ENCODE measurements around the gene YIF1B. TPM values are rescaled to one million over a fixed set of nuclear protein-coding genes. Genes with fewer than 3 reads are reported as not detected.
"Not testable (repeated sequence)": the region's sequence is repeated elsewhere in the genome, so short reads cannot be mapped to it uniquely, and the experiment has no call there.

Gene YIF1B
- total RNA-seq, 2 experiments from 2014 or later, result 15.9 to 17.1 TPM

DNA sequence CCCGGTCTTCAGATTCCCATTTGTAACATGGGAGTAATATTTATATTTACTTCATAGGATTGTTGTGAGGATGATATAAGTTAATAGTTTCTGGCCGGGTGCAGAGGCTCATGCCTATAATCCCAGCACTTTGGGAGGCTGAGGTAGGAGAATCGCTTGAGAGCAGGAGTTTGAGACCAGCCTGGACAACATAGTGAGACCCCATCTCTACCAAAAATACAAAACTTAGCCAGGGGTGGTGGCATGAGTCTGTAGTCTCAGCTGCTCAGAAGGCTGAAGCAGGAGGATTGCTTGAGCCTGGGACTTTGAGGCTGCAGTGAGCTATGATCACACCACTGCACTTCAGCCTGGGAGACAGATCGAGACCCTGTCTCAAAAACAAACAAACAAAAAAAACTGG is 31.1 kb upstream of the YIF1B start:
- POLR2A ChIA-PET, result no interaction called here
- Histone ChIP-seq H3K27ac (ENCODE audit: low read depth in 1 of 2, low read length in 2 of 2) (no peak overlapping the region), H3K4me3 (ENCODE audit: low read length) (no peak overlapping the region), H3K4me1 (ENCODE audit: insufficient read depth, low read length) (no peaks in the 10 kb centered on the region), H3K27me3 (ENCODE audit: control insufficient read depth in 1 of 2, insufficient read depth in 2 of 2, low read length in 2 of 2) (no peaks in the 10 kb centered on the region), H3K9me3 (ENCODE audit: control insufficient read depth in 1 of 2, insufficient read depth in 1 of 2, low read length in 2 of 2) (no peaks in the 10 kb centered on the region), H3K36me3 (ENCODE audit: insufficient read depth, low read length) (peaks cover 6% of the 10 kb centered on the region)
- CTCF ChIA-PET, result no interaction called here
- Mint-ChIP-seq H3K4me1 (ENCODE audit: low read depth) (no peaks in the 10 kb centered on the region), H3K27me3 (no peaks in the 10 kb centered on the region), H3K27ac (no peak overlapping the region), H3K4me3 (no peak overlapping the region), H3K36me3 (ENCODE audit: low read depth) (peaks cover 4% of the 10 kb centered on the region), H3K9me3 (no peaks in the 10 kb centered on the region)
- DNase-seq, result no peak
- no peak for ATAC-seq (ENCODE audit: poor library complexity)
- intact Hi-C loops (cut with DNase I, micrococcal nuclease), result no loop called here
- TF ChIP-seq, protein P1, sequence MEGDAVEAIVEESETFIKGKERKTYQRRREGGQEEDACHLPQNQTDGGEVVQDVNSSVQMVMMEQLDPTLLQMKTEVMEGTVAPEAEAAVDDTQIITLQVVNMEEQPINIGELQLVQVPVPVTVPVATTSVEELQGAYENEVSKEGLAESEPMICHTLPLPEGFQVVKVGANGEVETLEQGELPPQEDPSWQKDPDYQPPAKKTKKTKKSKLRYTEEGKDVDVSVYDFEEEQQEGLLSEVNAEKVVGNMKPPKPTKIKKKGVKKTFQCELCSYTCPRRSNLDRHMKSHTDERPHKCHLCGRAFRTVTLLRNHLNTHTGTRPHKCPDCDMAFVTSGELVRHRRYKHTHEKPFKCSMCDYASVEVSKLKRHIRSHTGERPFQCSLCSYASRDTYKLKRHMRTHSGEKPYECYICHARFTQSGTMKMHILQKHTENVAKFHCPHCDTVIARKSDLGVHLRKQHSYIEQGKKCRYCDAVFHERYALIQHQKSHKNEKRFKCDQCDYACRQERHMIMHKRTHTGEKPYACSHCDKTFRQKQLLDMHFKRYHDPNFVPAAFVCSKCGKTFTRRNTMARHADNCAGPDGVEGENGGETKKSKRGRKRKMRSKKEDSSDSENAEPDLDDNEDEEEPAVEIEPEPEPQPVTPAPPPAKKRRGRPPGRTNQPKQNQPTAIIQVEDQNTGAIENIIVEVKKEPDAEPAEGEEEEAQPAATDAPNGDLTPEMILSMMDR (IDR thresholded peaks at IDR 0.05), result no peak

DNA sequence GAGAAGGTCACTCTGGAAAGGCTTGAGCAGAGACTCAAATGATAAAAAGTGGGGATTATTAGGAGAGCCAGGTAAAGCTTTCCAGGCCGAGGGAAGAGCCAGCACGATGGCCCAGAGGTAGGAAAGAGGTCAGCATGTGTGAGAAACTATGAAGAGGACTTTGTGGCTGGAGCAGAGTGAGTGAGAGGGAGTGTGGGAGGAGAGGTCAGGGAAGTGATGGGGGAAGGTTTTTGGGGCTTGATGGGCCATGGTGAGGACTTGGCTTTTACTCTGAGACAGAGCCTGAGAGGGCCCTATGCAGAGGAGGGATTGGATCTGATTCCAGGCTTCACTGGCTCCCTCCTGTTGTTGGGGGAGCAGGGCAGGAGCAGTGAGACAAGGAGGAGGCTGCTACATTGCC is 25.2 kb upstream of the YIF1B start:
- DNase-seq, result no peak

DNA sequence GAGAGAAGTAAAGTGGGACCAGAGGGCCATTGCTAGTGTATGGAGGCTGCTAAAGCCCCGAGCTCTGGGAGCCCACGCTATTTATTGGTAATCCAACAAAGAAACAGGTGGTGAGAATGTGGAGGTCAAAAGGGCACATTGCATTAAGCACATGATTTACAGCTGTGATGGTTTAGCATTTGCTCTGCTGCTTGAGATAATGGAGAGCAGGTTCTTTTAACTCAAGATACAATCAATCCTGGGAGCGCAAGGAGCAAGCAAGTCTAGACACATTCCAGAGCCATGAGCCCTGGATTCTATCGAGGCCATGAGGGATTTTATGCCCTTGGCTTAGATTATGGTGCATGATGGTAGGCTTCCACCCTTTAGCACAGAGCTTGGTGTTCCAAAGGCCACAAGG is 23.3 kb upstream of the YIF1B start:
- H3K4me3 ChIP-seq (ENCODE audit: low read length); H3K27me3 Mint-ChIP-seq; H3K9me3 ChIP-seq (ENCODE audit: control insufficient read depth in 1 of 2, insufficient read depth in 1 of 2, low read length in 2 of 2); H3K27me3 ChIP-seq (ENCODE audit: control insufficient read depth in 1 of 2, insufficient read depth in 2 of 2, low read length in 2 of 2); H3K9me3 Mint-ChIP-seq; DNase-seq; CTCF ChIA-PET; ATAC-seq (ENCODE audit: poor library complexity); POLR2A ChIA-PET; H3K27ac ChIP-seq (ENCODE audit: low read depth in 1 of 2, low read length in 2 of 2); H3K36me3 ChIP-seq (ENCODE audit: insufficient read depth, low read length); H3K27ac Mint-ChIP-seq: not testable (repeated sequence)
- Mint-ChIP-seq H3K36me3 (ENCODE audit: low read depth) (peaks cover 21% of the 10 kb centered on the region), H3K4me1 (ENCODE audit: low read depth) (peaks cover 24% of the 10 kb centered on the region), H3K4me3 (peak overlapping the region; percentile 48)
- intact Hi-C loops (cut with DNase I, micrococcal nuclease), result loop anchor here in 1 of 2 experiments (5.0 kb wide), 1 partner anchor 48 kb away; the partner anchor contains the start of genes GGN and SPRED3
- H3K4me1 ChIP-seq (ENCODE audit: insufficient read depth, low read length), result peaks cover 27% of the 10 kb centered on the region

More for the DNA sequence above, 25.2 kb upstream of the YIF1B start:
- Mint-ChIP-seq H3K36me3 (ENCODE audit: low read depth) (peaks cover 16% of the 10 kb centered on the region), H3K9me3 (no peaks in the 10 kb centered on the region), H3K4me1 (ENCODE audit: low read depth) (peaks cover 18% of the 10 kb centered on the region), H3K27ac (no peak overlapping the region), H3K27me3 (no peaks in the 10 kb centered on the region), H3K4me3 (no peak overlapping the region)
- ATAC-seq (ENCODE audit: poor library complexity), result no peak
- no peak overlapping the region for H3K4me3 ChIP-seq (ENCODE audit: low read length)
- peaks cover 8% of the 10 kb centered on the region for H3K36me3 ChIP-seq (ENCODE audit: insufficient read depth, low read length)
- ChIA-PET CTCF (no interaction called here), POLR2A (no interaction called here)
- TF ChIP-seq, protein P1 (IDR thresholded peaks at IDR 0.05), result no peak
- H3K27me3 ChIP-seq (ENCODE audit: control insufficient read depth in 1 of 2, insufficient read depth in 2 of 2, low read length in 2 of 2), result no peaks in the 10 kb centered on the region
- peaks cover 19% of the 10 kb centered on the region for H3K4me1 ChIP-seq (ENCODE audit: insufficient read depth, low read length)
- intact Hi-C loops (cut with DNase I, micrococcal nuclease), result no loop called here
- H3K27ac ChIP-seq (ENCODE audit: low read depth in 1 of 2, low read length in 2 of 2), result no peak overlapping the region
- no peaks in the 10 kb centered on the region for H3K9me3 ChIP-seq (ENCODE audit: control insufficient read depth in 1 of 2, insufficient read depth in 1 of 2, low read length in 2 of 2)

DNA sequence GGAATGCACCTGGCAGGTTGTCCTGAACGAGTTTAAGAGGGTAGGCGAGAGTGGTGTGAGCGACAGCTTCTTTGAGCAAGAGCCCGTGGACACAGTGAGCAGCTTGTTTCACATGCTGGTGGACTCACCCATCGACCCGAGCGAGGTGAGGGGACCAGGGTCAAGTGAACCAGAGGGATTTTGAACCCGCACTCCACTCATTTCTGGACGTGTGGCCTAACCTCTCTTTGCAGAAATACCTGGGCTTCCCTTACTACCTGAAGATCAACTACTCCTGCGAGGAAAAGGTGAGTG is 21.6 kb upstream of the YIF1B start:
- CTCF ChIA-PET, result interaction anchor here (0.9 to 1.1 kb wide), 2 partner anchors 37 to 65 kb away, joined by 3 to 6 read pairs; partner anchors contain the start of genes FAM98C and PSMD8
- Mint-ChIP-seq H3K27me3 (no peaks in the 10 kb centered on the region), H3K36me3 (ENCODE audit: low read depth) (peaks cover 17% of the 10 kb centered on the region), H3K4me1 (ENCODE audit: low read depth) (peaks cover 24% of the 10 kb centered on the region), H3K4me3 (peak overlapping the region; percentile 93), H3K27ac (peak overlapping the region; percentile 96), H3K9me3 (no peaks in the 10 kb centered on the region)
- TF ChIP-seq, protein P1 (IDR thresholded peaks at IDR 0.05), result no peak
- Histone ChIP-seq H3K4me1 (ENCODE audit: insufficient read depth, low read length) (peaks cover 27% of the 10 kb centered on the region), H3K27ac (ENCODE audit: low read depth in 1 of 2, low read length in 2 of 2) (peak overlapping the region; percentile 54 to 75), H3K9me3 (ENCODE audit: control insufficient read depth in 1 of 2, insufficient read depth in 1 of 2, low read length in 2 of 2) (no peaks in the 10 kb centered on the region), H3K4me3 (ENCODE audit: low read length) (peak overlapping the region; percentile 95), H3K36me3 (ENCODE audit: insufficient read depth, low read length) (peaks cover 2% of the 10 kb centered on the region), H3K27me3 (ENCODE audit: control insufficient read depth in 1 of 2, insufficient read depth in 2 of 2, low read length in 2 of 2) (no peaks in the 10 kb centered on the region)
- POLR2A ChIA-PET, result interaction anchor here (0.6 to 3.4 kb wide), 3 partner anchors 17 to 556 kb away, joined by 3 to 66 read pairs (median 3); partner anchors contain the start of gene PSMD8
- intact Hi-C loops (cut with DNase I, micrococcal nuclease), result loop anchor here (2.0 to 5.0 kb wide), 3 partner anchors 50 to 431 kb away; partner anchors contain the start of genes FAM98C (in 1 of the 2), GGN (in 1 of the 2), SIPA1L3 (in 1 of the 2) and SPRED3 (in 1 of the 2)
- ATAC-seq (ENCODE audit: poor library complexity) (no peak), DNase-seq (peak in 1 of 14 experiments; percentile 22)
